ENCODE results near the gene NSF. TPM values are rescaled to one million over a fixed set of nuclear protein-coding genes. Genes with fewer than 3 reads are reported as not detected.
"Not testable (repeated sequence)": the region's sequence is repeated elsewhere in the genome, so short reads cannot be mapped to it uniquely, and the experiment has no call there.

NSF gene
- polyA plus RNA-seq, 4 donors, result 35.2 to 37.7 (median 35.6) TPM

DNA sequence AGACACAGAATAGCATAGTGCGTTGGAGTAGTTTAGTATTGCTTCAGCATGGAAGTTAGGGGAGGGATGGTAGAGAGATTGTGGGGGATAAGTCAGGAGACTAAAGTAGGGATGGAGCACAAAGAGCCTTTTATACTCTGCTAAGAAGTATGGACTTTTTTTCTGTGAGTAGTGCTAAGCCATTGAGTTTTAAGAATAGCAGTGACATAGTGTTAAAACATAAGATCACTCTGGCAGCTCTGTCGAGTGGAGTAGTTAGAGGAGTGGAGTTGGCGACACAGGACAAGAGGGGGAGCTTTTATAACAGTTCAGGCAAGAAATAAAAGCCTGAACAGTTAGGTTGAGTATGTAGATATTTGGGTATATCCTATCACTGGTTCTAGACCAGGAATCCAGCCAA is 106.1 kb downstream of the NSF start:
- not testable (repeated sequence) for DNase-seq (ENCODE audit: low read depth in 4 of 4, low spot score in 3 of 4)

DNA sequence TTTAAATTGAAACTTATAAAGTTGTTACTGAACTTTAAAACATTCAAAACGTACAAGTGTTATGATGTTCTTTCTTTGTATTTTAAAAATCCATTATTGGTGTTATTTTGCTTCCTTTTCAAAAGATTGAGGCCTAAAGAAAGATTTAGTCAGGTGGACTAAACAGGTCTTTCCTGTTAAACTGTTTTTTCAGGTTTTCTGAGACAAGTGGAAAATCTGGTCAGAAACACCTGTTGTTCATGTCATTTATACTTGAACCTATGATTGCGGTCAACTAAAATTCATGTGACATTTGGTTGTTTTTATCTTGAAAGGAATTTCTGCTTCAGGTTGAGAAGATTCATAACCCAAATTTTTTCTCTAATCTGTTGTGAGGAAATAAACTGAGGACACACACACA is 108.5 kb downstream of the NSF start:
- DNase-seq (ENCODE audit: low read depth in 4 of 4, low spot score in 3 of 4), result not testable (repeated sequence)

DNA sequence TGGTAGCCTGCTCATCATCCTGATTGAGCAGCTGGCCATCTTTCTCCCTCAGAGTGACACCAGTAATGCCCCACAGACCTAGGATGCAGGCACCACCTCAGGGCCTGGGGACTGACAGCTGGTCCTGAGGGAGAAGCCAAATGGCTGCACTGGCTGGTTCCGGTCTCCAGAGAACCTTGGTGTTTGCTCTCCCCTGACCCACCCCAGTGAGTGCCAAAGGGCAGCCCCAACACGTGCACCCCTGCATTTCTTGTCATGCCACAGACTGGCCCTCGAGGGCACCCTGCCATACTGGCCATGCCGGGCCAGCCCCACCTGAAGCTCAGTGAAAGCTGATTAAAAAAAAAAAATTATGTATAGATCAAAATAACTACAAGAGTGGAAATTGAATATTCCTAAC is 127.5 kb downstream of the NSF start:
- no peak for DNase-seq (ENCODE audit: low read depth in 4 of 4, low spot score in 3 of 4)

DNA sequence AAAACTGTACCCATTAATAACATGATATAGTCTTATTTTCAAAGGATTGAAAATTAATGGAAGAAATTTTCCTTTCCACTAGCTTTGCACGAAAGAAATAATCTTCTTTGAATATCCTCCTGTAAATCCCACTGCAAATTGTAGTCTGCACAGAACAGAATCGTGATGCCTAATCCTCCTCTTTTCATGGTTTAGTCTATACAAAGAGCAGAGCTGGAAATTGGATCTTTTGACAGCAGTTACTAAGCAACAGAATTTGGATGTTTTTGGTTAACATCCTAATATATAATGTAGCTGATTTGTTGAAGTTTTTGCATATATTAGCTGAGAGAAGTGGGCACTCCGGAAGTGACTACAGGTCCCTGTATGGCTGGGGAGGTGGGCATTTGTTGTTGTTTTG is 129.4 kb downstream of the NSF start:
- no peak for DNase-seq (ENCODE audit: low read depth in 4 of 4, low spot score in 3 of 4)

DNA sequence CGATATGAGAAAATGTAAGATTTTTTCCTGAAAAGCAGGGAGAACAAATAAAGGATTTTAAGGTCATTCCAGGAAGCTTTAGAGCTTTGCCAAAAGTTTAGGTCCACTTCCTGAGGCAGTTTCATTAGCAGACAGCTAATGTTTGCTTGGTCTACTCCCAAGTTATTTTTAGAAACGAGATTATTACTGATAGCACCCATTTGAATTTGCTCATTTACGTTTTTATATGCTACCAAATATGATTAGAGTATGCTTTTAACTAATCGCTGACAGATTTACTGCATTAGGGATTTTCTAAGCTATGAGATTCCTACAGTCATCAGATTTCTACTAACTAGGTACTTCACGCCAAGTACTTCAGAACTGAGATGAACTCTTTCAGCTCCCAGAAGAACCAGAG is 129.9 kb downstream of the NSF start:
- DNase-seq (ENCODE audit: low read depth in 4 of 4, low spot score in 3 of 4), result no peak

DNA sequence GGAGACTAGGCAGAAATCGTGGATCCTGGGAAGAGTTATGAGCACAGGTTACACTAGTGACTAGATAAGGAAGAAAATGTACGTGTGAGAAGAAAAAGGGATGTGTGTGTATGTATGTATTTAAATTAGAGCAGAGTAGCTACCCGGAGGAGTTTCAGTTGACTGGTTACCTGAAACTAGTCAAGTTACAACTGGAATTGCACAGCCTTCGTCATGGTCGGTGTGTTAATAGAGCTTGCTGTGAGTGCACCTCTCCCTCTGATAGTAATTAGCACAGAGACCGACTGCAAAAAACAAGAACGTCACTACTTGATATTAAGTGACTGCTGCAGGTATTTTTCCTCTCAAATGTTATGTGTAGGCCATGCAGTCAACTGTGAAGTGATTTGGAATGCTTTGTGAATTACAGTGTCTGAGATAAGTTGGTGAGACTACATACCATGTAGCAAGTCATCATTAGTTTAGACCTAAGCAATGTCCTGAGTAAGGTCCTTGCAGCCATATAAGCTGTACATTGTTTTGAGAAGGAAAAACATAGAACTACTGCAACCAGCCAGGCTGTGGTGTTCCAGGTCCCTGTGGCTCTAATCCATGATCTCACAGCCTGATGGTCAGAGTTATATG is 132.3 kb downstream of the NSF start:
- peak in 1 of 4 donors; percentile 22 for DNase-seq (ENCODE audit: low read depth in 4 of 4, low spot score in 3 of 4)

DNA sequence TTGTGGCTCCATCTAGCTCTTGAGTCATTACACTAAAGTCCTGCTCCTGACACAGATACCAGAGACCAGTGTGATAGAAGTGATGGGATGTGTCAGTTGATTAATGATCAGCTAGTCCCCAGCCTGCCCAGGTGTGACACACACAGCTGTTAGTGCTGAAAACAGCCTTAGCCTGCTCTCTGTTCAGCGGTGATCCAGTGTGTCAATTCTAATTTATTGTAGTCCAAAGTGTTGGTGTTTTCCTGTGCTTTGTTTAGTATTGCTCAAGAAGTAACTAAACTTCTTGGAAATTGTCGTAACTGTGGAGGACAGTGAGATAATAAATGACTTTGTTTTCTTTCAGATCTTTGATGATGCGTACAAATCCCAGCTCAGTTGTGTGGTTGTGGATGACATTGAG is 135.7 kb downstream of the NSF start:
- DNase-seq (ENCODE audit: low read depth in 4 of 4, low spot score in 3 of 4), result no peak

DNA sequence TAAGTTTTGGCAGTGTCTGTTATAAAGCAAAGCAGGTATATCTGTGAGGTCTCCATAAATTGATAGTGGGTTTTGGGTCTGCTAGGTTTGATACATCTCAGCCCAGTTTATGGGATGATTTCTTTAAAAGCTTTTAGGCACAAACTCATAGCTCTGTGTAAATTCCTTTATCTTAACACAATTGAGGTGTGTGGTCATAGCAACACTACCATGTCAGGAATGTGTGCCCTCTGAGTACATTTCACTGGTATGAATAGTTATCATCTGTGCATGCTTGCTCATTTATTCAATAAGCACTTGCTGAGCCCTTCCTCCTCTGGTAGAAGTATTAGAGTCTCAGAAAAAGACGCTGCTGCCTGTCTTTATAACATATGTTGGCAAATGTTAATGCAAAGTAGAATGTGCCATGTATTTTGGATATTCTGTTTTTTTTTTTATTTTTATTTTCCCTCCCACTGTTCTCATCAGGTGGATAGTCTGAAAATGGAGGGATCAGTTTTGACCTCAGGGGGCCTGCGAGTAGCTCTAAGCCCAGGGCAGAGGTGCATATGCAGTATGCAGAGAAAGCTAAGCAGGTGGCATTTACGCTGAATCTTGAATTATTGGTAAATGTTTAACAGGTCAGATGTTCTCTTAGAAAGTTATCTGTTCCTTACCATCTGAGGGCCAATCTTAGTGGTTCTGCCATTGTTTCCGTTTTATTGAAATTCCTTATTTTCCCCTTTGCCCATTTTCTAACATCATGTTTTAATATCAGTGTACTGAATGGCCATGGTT is 137.3 kb downstream of the NSF start:
- DNase-seq (ENCODE audit: low read depth in 4 of 4, low spot score in 3 of 4), result no peak

DNA sequence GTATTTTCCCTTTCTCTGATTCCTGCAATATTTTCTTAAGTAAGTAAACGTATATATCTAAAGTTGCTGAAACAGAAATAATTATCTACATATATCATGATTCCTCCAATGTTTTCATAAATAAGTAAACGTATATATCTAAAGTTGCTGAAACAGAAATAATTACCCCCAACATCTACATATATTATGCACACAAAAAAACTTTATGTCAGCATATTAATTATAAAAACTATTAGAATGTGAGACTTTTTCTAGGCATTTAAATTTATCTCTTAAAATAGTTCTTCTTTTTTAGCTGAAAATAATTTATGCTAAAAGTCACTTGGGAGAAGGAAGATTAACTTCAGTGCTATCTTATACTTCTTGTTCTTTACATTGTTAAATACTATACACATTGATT is 139.6 kb downstream of the NSF start:
- no peak for DNase-seq (ENCODE audit: low read depth in 4 of 4, low spot score in 3 of 4)

DNA sequence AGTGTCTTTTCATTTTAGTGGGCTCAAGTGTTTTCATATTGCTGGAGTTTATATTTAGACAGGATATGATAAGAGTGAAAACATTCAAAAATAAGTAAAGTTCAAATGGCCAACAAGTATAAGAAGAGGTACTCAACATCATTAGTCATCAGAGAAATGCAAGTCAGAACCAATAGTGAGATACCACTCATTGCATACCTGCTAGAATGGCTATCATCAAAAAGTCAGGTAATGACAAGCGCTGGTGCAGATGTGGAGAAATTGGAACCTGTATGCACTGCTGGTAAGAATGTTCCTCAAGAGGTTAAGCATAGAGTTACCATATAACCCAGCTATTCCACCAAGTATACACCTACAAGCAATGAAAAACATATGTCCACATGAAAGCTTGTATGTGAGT is 140.2 kb downstream of the NSF start:
- no peak for DNase-seq (ENCODE audit: low read depth in 4 of 4, low spot score in 3 of 4)

DNA sequence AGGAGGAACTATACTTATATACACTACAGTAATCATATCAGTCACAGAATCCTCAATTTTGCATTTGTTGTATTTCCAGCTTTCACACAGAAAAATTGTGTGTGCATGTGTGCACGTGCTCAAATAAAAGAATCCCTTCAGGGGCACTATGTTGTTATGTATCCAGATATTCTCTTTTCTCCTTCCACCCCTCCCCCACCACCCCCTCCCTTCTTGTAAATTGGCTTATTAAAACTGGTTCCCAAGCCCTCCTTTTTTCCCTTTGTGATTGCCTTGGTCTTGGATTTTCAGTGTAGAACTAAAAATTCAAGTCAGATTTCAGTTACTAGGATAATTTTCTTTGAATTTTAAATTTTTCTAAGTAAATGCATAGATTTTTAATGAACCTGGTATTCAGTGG is 141.7 kb downstream of the NSF start:
- DNase-seq (ENCODE audit: low read depth in 4 of 4, low spot score in 3 of 4), result no peak

DNA sequence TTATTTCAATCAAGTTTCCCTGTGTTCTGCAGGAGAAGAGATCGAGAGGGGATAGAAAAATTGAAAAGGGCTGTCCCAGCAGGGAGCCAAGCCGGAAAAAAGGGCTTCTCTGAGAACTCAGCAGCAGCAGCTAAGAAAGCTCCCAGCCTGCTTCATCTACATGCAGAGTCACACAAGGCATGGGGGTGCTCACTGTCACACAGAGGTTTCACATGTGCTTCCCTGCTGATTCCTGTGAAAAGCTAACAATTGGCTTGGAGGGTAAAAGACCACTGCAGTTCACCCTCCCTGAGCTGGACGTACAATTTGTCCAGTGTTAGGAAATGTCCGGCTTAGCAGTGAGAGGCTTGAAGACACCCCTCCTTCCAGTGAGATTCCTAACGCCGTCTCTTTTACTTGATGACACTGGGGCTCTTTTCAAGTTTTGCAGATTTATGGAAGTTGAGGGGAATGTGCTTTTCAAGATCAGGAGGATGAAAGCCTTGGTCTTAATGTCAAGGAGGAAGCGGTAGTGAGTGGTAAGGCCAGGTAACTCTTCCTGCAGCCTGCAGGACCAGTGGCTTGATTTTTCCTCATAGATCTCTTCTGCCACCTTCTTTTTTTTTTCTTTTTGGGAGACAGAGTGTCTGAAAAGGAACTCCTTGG is 142.4 kb downstream of the NSF start:
- no peak for DNase-seq (ENCODE audit: low read depth in 4 of 4, low spot score in 3 of 4)

DNA sequence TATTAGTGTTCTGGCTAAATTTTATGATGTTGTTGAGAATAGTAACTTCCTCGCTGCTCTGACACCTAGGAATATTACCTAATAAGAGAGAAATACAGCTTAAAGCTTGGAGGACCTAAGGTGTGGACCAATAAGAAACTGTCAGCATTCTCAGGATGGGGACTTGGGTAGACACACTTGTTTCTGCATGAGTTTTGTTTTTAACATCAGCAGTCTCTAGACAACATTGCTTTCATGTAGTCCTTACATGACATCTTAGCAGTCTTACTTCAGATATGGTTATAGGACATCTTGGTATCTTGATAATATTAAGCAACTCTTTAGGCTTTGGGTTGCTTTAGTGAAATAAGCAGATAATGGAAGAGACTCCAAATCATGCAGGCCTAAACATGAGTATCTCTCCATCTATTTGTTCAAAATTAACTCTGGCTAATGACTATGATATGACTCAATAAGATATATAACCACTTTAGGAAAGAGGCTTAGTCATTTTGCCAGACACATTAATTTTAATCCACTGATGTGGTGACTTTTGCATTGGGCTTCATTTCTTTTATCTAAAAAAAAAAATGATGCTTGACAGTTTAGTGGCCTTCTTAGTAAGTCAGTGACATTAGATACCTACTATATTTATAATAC is 143.5 kb downstream of the NSF start:
- no peak for DNase-seq (ENCODE audit: low read depth in 4 of 4, low spot score in 3 of 4)

DNA sequence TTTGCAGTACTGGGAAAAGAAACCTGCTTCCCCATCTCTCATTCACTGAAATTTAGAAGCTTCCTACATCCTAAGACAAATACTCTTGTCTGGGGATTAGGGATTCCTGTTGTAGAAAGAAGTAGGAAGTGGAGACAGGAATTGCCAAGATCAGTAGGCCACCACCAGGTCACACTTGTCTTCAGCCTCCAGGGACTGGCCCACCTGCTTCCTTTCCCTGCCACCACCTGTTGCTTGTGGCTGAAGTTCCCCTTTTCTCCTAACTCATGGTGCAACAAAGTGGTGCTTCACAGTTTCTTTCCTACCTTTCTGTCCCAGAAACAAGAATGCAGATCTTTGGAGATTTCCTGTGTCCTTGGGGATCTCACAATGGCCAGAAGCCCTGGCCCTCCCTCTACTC is 145.6 kb downstream of the NSF start:
- DNase-seq (ENCODE audit: low read depth in 4 of 4, low spot score in 3 of 4), result no peak

DNA sequence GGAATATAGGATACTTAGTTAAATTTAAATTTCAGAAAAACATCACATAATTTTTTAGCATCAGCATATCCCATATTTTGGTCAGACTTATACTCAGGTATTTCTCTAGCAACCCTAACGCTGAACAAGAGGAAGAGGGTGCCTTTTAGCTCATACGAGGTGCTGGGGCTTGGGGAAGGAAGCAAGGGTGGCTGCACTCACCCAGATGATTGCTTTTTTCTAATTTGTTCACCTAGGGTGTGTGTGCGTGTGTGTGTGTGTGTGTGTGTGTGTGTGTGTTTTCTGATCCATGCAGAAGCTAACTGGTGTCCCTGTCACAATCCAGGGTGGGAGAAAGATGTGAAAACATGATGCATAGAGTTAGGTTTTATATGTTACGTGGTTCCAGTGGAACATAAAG is 146.9 kb downstream of the NSF start:
- no peak for DNase-seq (ENCODE audit: low read depth in 4 of 4, low spot score in 3 of 4)

DNA sequence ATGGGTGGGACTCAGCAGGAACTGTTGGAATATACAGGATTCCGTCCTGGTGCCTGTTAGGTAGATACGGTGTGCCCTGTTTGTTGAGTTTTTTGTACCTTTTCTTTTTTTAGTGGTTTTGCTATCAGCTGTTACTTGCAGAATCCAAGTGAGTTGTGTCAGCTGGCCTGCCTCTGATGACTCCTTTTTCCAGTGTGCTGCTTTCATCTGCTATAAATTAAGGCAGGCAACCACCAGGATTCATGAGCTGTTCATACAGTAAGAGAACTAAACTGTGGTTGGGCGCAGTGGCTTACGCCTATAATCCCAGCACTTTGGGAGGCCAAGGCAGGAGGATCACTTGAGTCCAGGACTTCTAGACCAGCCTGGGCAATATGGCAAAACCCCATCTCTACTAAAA is 148.1 kb downstream of the NSF start:
- no peak for DNase-seq (ENCODE audit: low read depth in 4 of 4, low spot score in 3 of 4)

DNA sequence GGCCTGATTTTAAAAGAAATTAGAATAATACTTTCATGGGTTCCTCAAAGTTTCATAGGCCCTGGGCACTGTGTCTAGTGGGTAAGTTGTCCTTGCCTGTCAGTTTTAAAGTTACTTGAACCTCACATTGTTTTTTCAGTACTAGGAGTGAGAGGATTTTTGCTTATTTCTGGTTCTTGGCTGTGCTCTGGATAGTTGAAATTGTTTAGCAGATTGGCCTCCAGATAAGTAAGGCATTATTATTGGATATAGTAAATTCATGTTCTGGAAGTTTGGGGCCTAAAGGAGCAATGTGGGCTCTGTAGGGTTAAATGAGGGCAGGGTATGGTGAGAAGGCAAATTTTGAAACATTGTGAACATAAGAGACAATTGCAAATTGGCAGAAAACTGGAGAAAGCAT is 149.5 kb downstream of the NSF start:
- no peak for DNase-seq (ENCODE audit: low read depth in 4 of 4, low spot score in 3 of 4)

DNA sequence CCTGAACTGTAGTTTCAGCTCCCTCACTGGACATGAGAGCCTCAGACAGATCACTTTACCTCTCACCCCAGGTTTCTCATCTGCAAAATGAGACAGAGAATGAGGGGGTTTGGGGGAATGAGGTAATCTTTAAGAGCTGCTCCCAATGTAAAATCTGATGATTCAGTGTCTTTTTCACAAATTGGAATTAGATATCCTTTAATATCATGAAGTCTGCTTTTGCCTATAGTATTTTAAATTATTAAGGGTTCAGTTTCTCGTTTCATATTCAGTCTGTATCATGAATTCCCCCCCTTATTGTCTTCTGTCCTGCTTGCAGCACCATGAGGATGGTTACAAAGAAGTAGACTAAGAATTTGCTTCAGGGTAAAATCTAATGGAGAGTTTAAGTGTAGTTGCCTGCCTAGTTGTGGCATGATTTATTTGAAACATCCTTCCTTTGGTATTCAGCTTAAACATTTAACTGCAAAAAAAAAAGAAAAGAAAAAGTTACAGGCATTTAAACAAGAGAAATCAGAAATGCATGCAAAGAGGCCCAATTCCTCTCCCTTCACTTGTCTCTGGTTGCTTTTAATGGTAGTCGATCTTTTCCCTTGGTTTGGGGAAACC is 150.8 kb downstream of the NSF start:
- DNase-seq (ENCODE audit: low read depth in 4 of 4, low spot score in 3 of 4), result no peak

DNA sequence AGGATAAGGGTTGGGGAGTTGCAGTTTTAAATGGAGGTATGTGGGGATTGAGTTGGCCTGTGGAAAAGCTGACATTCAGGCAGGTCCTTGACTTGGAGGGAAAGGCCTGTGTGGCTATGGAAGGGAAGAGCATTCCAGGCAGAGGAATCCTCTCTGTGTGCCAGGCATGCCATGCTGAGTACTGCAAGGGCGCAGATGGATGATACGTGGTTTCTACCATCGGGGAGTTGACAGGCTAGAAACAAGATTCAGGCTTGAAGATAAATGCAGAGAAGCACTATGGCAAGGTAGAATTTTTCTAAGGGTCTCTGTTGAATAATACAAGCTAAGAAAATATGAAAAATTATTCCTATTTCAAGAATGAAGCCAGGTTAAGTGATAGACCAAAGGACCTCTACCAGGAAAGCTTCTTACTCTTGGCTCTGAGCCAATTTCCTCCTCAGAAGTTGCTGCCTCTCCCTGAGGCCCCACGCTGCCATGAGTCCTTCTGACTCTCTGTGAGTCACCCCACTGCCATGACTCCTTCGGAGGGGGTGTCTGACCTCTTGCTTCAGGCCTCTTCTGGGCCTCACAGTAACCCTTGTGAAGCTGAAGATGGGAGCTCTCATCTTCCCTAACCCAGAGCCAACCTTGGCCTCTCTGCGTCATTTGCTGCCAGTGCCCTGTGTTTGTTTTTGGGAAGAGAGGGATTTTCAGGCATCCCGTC is 152.2 kb downstream of the NSF start:
- DNase-seq (ENCODE audit: low read depth in 4 of 4, low spot score in 3 of 4), result no peak

DNA sequence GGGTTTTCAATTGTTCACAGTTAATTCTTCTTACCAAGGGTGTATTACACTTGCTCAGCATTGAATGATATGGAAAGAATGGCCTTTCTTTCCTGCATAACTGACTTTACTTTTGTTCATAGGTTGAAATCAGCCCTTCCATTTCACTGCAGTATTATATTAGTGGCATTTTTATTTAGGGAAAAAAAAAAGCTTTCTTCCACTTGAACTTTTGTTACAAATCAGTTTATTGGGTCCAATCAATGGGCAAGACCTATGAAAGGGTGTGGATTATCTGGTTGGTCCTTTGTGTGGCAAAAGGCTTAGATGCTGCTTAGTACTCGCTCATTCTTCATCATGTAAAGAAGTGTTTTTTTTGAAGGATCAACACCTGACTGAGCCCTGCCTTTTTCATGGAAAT is 154.0 kb downstream of the NSF start:
- no peak for DNase-seq (ENCODE audit: low read depth in 4 of 4, low spot score in 3 of 4)

DNA sequence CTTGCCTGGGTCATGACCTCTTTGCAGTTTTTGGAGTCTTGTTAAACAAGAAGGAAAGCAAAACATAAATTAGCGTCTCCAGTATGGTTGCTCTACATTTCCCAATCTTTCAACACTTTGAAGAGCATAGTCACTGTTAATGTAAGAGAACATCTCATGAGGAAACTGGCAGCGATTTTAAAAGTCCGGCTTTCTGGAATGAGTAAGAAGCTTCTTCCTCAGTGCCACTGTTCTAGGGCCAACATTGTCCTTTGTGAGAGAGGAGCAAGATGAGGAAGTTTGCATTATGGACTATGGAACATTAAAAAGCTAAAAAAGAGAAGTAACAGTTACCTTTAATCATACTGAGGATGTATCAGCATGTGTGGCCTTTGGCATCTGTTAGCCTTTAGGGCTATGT is 154.9 kb downstream of the NSF start:
- DNase-seq (ENCODE audit: low read depth in 4 of 4, low spot score in 3 of 4), result no peak

Measured in left renal pelvis (tissue), 4 donors.